Mucosa of gallbladder (tissue), 1 donor: Measurements from ENCODE around the gene INCA1. TPM values are rescaled to one million over a fixed set of nuclear protein-coding genes. Genes with fewer than 3 reads are reported as not detected.

Experiments
- DNase-seq: peaks from one replicate; pipeline ENCODE4 v3.0.0-alpha.2; 2020; ENCODE audit warnings: low spot score
- total RNA-seq: library from RNA; stranded (reverse); gene quantifications from one replicate; pipeline ENCODE4 v1.2.1, GENCODE V29; 2021
- donor health status: DM: no; HTN: no; CAD: no.

INCA1 gene
- total RNA-seq, 1 donor from 2014 or later: 1.4 TPM

- no peak for DNase-seq
Measured at GRCh38 chr17:5003214-5003867, 6.0 kb upstream of the INCA1 start.

- DNase-seq: no peak
Measured at GRCh38 chr17:5002121-5002788, 4.9 kb upstream of the INCA1 start.

- no peak for DNase-seq
Measured at GRCh38 chr17:5000237-5000639, 2.9 kb upstream of the INCA1 start.

GRCh38 chr17:4999430-5000093, 2.2 kb upstream of the INCA1 start:
- no peak for DNase-seq

- DNase-seq: peak; percentile 44
Measured at GRCh38 chr17:4998732-4999429, 1.6 kb upstream of the INCA1 start.

GRCh38 chr17:4998027-4998731, 857 bp upstream of the INCA1 start:
- DNase-seq: peak; percentile 33

- no peak for DNase-seq
Measured at GRCh38 chr17:4994081-4994595, 3.2 kb downstream of the INCA1 start.

GRCh38 chr17:4987767-4988567, 9.4 kb downstream of the INCA1 start:
- DNase-seq: no peak

GRCh38 chr17:4986951-4987766, 10.2 kb downstream of the INCA1 start, which contains the start of gene CAMTA2:
Gene CAMTA2 (minus strand): TSS chr17:4987675. CDS start chr17:4986222, 1,453 bp downstream.
- peak; percentile 81 for DNase-seq

GRCh38 chr17:4986403-4986802, 10.9 kb downstream of the INCA1 start:
- no peak for DNase-seq

GRCh38 chr17:4982305-4982704, 15.0 kb downstream of the INCA1 start:
- no peak for DNase-seq

- no peak for DNase-seq
Measured at GRCh38 chr17:4980644-4981216, 16.6 kb downstream of the INCA1 start.

GRCh38 chr17:4978726-4979125, 18.6 kb downstream of the INCA1 start:
- DNase-seq: no peak

GRCh38 chr17:4974115-4974670, 23.1 kb downstream of the INCA1 start:
- DNase-seq: no peak

- no peak for DNase-seq
Measured at GRCh38 chr17:4973256-4974114, 23.8 kb downstream of the INCA1 start.

GRCh38 chr17:4972752-4973151, 24.6 kb downstream of the INCA1 start:
- no peak for DNase-seq

- DNase-seq: no peak
Measured at GRCh38 chr17:4972322-4972721, 25.0 kb downstream of the INCA1 start.

- DNase-seq: no peak
Measured at GRCh38 chr17:4971826-4972225, 25.5 kb downstream of the INCA1 start.
